Posterior vena cava (tissue), 2 donors: Measurements from ENCODE around the gene HSD17B7. TPM values are rescaled to one million over a fixed set of nuclear protein-coding genes. Genes with fewer than 3 reads are reported as not detected.
"Not testable (repeated sequence)": the region's sequence is repeated elsewhere in the genome, so short reads cannot be mapped to it uniquely, and the experiment has no call there.

ENCODE experiments used
- DNase-seq: peaks from one replicate; pipeline ENCODE4 v3.0.0-alpha.2; 2020; ENCODE audit warnings: low spot score
- intact Hi-C, 2 donors: fragments of 100-400 bp; cut with DNase I; formaldehyde crosslinking; loops; one replicate each; pipeline versions ENCODE4 v1.14.1 to v1.14.2; 2022 to 2023
- total RNA-seq, 2 donors: library from RNA; stranded (reverse); fragmentation: NEBNext Ultra II Directional; extraction: Animal tissue kit (Norgen Biotek cat#: 25700); gene quantifications; one replicate each; pipeline ENCODE4 v1.2.1, GENCODE V29; 2021
- donor health status: DM: yes; HTN: yes; CAD: no.
- donor health status: DM: yes; HTN: yes; CAD: no.

Gene HSD17B7
- total RNA-seq, 2 donors from 2014 or later: 4.0 to 5.5 TPM

DNA sequence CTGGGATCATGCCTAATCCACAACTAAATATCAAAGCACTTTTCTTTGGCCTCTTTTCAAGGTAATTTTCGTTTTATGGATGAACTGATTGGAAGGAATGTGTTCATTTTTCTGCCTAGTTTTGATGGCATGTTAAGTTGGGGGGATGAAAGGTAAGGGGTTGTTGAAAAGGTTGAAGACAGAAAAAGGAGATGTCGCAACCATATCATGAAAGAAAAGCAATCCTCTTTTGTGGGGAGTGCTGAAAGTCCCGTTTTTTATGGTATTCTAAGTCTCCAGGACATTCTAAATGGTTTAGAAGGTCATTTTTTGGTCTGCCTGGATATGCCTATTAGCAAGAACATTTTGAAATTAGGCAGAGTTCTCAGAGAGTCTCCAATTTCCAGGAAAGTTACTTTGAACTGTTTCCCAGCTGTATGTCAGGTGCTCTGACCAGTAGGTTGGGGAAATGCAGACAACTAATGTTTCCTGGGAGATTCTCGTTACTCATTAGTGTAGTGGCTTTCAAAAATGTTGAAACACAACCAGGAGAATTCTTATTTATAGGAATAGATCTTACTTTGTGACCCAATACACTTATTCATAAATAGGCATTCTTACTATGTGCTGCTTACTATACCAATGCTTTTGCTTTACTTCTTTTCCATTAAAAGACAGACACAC is 6.2 kb downstream of the HSD17B7 start:
- DNase-seq: not testable (repeated sequence)
- intact Hi-C loops: loop anchor here in 1 of 2 donors (10.0 kb wide), 1 partner anchor 182 kb away; no protein-coding TSS in a partner anchor

DNA sequence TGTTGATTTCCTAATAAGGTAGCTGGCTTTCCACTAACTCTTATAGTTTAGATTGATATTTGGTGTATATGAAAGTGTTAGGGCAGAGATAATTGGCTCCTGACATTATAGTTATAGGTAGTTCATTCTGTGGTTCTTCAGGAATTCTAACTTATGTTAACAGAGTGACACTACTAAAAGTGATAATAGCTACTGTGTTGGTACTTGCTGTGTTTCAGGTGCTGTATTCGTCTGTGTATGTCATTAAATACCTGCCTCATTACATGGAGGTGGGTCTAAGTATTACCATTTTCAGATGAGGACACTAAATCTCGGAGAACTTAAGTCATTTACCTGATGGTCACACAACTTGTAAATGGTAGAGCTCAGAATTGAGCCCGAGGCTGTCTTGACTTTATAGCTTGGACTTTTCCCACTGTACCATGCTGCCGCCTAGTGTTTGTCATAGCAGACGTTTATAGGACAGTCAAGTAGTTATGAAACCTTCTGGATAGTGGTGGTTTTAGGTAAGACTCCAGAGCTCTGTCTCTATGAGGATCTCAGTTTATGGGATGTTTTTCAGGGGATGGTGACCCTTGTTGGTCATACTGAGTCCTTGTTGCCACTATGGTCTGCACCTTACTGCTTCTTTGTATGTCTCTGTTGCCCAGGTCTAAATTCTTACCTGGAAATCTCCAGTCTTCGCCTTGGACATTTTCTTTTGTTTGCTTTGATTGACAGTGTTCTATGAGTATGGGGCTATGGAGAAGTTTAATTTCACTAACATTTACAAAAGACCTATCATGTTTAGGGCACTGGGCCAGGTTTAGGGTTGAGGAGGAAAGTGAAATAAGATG is 9.7 kb downstream of the HSD17B7 start:
- DNase-seq: not testable (repeated sequence)

DNA sequence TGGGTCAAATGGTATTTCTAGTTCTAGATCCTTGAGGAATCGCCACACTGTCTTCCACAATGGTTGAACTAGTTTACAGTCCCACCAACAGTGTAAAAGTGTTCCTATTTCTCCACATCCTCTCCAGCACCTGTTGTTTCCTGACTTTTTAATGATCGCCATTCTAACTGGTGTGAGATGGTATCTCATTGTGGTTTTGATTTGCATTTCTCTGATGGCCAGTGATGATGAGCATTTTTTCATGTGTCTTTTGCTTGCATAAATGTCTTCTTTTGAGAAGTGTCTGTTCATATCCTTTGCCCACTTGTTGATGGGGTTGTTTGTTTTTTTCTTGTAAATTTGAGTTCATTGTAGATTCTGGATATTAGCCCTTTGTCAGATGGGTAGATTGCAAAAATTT is 17.0 kb downstream of the HSD17B7 start:
- intact Hi-C loops, DNase-seq: not testable (repeated sequence)

More for the DNA sequence above, 9.7 kb downstream of the HSD17B7 start:
- intact Hi-C loops: loop anchor here in 1 of 2 donors (10.0 kb wide), 1 partner anchor 185 kb away; no protein-coding TSS in a partner anchor

DNA sequence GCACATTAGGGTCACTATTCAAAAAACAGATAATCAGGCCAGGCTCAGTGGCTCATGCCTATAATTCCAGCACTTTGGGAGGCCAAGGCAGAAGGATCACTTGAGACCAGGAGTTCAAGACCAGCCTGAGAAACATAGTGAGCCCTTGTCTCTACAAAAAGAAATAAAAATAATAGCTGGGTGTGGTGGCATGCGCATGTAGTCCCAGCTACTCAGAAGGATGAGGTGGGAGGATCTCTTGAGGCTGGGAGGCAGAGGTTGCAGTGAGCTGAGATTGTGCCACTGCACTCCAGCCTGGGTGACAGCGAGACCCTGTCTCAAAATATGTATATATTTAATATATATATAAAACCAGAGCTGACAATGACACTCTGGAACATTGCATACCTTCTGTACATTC is 21.9 kb downstream of the HSD17B7 start:
- intact Hi-C loops, DNase-seq: not testable (repeated sequence)

DNA sequence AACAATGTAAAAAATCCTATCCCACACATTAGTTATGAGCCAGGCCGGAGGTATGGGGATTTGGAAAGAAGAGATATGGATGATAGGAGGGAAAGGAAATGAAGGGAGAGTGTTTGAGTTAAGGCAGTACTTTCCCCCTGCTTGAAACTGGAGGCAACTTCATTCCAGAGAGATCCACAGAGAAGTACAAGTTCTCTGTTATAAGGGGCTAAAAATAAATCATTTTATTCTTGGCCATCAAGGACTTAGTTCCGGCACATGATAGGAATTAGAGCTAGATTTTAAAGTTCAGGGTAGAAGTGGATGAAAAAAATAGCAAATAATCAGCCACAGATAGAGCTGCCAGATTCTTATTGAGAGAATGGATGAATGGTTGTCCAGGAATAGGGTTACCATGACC is 27.6 kb downstream of the HSD17B7 start:
- intact Hi-C loops, DNase-seq: not testable (repeated sequence)

DNA sequence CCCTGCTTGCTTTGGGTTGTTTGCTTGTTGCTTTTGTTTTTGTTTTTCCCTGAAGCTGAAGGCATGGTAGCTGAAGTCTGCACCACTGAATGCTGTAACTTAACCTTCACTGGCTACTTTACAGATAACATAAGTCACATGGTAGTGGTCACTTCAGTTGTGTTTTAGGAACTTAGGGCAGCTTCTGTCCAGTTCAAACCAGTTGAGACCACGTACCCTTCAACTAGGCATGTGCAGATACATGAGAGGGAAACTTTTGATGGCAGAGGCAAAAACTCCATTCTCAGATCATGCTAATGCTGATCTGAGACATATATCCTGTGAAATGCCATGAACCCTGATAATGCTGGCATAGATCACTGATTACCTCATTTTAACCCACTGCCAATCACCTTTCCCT is 28.2 kb downstream of the HSD17B7 start:
- intact Hi-C loops, DNase-seq: not testable (repeated sequence)

DNA sequence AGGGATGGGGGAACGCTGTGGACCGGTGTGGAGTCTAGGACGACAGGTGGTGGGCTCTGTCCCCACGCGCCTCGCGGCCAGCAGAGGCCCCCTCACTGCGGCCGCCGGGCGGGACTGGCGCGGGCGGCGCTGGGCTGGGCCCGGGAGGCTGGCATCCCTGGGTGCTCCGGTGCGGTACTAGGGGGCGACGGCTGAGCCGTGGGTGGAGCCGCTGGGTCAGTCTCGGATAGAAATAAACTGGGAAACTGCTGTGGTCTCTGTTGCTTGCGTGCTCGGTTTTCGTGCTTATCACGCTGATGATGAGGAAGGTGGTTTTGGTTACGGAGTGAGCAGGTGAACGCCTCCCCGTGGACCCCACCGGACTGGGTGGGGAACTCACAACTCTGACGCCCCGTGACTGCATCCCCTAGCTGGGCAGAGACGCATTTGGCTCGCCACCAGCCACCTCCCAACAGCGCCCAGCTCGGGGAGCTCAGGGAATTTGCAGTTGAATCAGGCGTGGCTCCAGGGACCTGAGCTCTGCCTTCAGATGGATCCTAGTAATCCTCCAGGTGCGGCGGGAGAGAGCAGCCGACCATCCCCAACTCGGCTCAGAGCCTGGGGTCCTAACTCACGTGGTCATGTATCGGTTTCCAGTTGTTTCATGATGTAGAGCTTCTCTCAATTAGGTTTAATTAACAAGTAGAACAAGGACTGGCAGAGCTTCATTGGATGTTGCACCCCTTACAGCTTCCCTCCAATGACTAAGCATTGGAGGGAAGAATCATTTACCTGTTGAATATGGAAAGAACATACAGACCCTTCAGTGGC is 32.1 kb downstream of the HSD17B7 start:
- DNase-seq: no peak
- intact Hi-C loops: no loop called here

DNA sequence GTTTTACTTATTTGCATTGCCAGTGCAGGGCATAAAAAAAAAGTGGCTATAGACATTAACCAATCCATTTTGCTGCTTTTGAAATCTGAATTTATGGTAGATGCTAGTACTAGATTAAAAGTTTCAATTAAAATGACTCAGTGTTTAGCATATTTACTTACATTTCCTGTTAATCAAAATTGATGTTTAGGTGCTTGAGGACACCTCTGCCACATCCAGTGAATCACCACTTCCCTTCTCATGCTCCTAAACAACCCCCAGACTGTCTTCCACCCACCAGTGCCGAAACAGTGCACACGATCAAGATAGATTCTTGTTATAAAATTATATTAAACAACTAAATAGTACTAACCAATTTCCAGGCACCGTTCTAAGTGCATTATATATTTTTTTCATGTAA is 32.7 kb downstream of the HSD17B7 start:
- no peak for DNase-seq
- intact Hi-C loops: no loop called here

DNA sequence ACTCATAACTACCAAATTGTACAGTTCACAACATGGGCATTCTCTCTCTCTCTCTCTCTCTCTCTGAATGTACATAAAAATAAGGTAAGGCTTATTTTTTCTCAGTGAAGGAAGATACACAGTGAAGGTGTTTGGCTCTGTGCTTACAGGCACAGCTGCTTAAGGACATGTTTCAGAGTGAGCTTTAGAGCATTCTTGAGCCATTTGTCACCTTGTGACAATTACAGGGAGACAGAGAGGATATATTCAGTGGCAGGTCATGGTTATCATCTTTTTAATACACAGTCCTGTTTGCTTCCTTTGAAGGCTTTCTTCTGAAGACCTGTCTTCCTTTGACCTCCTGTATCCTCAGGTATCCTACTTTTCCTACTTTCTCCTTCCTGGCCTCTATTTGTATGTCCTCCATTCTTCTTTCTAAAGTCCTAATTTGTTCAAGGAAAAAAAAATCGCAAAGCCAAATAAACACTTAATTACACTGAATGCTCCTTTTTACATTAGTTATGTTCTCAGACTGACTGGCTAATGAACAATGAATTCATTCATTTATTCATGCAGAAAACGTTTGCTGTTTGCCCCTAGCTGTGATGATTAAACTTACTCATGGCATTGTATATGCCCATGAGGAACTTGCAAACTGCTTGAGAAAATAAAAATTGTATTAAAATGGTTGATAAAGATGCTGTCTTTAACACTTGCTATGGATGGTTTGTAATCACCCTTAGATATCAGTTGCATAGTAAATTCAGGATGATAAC is 33.4 kb downstream of the HSD17B7 start:
- no peak for DNase-seq
- intact Hi-C loops: no loop called here

DNA sequence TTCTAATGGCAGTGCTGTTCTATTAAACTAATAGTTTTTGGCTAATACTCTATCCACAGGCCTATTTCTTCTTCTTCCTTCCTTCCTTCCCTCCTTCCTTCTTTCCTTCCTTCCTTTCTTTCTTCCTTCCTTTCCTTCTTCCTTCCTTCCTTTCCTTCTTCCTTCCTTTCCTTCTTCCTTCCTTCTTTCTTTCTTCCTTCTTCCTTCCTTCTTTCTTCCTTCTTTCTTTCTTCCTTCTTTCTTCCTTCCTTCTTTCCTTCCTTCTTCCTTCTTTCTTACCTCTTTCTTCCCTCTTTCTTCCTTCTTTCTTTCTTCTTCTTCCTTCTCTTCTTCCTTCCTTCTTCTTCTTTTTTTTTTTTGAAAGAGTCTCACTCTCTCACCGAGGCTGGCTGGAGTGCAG is 38.8 kb downstream of the HSD17B7 start:
- intact Hi-C loops: no loop called here
- no peak for DNase-seq

DNA sequence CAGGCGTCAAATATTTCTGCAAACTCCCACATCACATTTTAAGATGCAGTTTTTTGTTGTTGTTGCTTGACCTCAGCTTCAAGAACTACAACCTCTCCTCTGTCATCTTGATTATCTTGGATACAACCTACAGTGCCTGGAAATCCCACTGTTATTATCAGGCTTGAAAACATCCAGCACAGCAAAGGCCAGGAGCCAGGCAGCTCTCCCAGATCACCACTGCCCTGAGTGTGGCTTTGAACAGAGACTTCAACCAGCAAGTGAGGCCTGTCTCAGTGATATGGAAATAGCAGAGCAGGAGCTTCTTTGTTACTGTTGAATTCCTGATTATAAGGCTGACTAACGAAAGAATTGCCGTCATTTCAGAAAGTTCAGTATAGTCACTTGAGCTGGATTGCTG is 42.0 kb downstream of the HSD17B7 start:
- DNase-seq: no peak
- intact Hi-C loops: no loop called here

DNA sequence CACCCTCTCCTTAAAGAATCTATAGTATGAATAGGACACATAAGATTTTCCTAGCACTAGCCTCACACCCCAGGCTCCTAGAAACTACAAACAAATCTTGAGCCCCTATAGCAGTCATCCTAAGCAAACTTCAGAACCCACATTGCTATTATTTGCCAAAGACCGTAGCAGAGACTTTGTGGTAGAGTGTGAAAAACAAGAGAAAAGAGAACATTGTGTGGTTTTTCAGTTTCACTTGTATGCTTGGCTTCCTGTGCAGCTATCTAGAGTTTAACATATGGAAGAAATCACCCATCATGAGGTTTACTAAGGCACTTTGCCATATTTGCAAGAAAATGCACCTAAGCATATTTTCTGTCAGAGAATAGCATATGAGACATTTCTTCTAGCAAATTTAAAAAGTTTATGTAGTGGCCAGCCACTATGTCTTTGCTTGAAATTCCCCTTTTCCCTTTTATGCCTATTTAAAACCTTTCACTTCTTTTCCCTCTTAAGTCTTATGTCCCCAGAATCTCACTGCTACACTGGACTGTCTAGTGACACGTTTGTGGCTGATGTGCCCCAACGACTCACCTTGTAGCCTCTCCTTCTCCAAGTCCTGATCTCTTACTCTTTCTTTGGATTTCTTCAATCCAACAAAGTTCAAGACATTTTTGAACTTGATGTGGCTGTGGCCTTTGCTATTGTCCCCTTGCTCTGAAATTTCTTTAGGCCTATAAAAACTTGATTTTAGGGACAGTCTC is 44.8 kb downstream of the HSD17B7 start:
- intact Hi-C loops: no loop called here

DNA sequence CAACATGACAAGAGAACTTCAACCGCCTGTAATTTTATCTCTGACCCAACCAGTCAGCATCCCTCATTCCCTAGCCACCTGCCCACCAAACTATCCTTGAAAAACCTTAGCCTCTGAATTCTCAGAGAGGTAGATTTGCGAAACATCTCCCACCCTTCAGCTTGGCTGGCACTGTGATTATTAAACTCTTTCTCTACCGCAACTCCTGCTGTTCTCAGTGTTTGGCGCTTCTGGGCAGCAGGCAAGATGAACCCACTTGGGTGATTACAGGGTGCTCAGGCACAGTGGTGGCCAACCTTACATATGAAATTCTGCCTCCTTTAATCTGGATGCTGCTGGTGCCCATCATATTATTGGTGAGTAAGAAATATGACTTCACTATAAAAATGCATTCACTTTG is 48.4 kb downstream of the HSD17B7 start:
- no peak for DNase-seq
- intact Hi-C loops: no loop called here

More for the DNA sequence above, 44.8 kb downstream of the HSD17B7 start:
- DNase-seq: no peak

DNA sequence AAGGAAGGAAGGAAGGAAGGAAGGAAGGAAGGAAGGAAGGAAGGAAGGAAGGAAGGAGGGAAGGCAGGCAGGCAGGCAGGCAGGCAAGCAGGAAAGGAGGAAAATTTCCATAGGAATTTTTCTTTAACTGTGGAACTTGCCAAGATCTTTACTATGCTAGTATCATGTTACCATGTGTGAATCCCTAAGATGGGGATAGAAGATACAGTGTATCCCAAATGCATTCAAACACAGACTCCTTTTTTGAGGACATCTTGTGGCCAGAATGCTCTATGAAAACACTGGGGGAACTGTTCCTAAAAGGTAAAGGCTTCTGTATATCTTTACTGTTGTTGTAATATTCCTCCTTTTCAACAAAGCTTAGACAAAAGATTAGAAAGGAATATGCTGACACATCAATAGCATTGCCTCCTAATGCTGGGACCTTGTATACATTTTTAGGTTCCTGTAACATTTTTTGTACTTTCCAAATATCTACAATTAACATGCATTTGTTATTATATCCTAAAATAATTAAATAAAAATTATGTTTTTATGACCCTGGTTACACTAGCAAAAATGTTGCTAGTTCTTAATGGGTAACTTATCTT is 49.8 kb downstream of the HSD17B7 start:
- no peak for DNase-seq
- intact Hi-C loops: loop anchor here in 1 of 2 donors (10.0 kb wide), 1 partner anchor 334 kb away; no protein-coding TSS in a partner anchor

DNA sequence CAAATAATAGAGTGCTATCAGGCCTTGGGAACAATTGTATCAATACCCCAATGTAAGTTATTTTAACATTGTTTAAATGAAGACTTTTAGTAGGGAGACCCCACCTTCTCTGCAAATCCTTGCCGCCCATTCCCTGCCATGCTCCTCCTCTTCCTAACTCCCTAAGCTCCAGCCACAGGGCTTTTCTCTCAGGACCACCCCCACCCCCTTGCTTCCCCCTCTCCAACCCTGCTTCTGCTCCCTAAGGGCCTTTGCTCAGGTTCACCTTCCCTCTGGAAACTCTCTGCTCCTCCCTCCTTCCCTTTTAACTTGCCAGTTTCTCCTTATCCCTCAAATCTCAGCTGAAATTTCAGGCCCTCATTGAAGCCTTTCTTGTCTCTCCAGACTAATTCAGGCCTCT is 53.7 kb downstream of the HSD17B7 start:
- intact Hi-C loops: loop anchor here in 1 of 2 donors (10.0 kb wide), 1 partner anchor 331 kb away; no protein-coding TSS in a partner anchor
- no peak for DNase-seq

DNA sequence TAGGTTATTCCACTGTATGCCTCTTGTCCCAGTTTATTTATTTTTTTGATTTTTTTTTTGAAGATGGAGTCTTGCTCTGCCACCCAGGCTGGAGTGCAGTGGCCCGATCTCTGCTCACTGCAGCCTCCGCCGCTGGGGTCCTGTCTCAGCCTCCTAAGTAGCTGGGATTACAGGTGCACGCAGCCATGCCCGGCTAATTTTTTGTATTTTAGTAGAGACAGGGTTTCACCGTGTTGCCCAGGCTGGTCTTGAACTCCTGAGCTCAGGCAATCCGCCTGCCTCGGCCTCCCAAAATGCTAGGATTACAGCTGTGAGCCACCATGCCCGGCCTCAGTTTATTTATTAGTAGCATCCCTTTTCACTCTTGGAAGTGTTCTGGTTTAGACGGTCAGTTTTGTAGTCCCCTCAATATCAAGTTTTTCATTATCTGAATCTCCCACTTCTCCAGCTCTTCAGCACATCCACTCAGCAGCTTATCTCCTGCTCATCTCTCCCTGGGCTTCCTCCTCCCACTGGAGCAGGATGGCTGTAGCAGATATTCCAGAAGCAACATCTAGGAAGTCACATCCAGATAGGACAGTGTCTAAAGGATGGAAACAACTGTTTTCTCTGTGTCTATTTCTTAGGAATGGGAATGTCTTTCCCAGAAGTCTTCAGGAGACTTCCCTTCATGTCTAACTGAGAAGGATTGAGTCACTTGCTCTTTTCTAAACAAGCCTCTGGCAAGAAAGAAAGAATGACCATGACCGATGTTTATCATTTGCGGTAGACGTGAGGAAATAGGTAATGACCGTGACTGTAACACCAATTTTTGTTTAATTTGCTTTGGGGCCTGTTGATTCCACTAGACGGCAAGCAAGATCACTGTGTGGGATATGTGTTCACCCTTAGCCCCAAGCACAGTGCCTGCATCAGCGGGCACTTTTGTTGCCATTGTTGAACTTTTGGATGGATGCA is 56.0 kb downstream of the HSD17B7 start:
- intact Hi-C loops: loop anchor here in 1 of 2 donors (10.0 kb wide), 1 partner anchor 328 kb away; no protein-coding TSS in a partner anchor
- DNase-seq: no peak
